CD4-positive, alpha-beta T cell (primary cell): ENCODE results near the gene C19orf47. TPM values are rescaled to one million over a fixed set of nuclear protein-coding genes. Genes with fewer than 3 reads are reported as not detected.

ENCODE experiments used
- ATAC-seq: fragments of 200-7000 bp; cut with Tn5 transposase; one replicate; pipeline ENCODE4 v1.10.0; 2022; ENCODE audit warnings: mild to moderate bottlenecking; ENCODE audit not compliant: poor library complexity
- CTCF ChIA-PET: fragments of 350-600 bp; sonication (Branson Sonifier 250); formaldehyde crosslinking; loops from one replicate; lab custom pipeline; 2021; ENCODE audit warnings: antibody characterized with exemption, inconsistent platforms; lab: Charles Lee
- POLR2A ChIA-PET: fragments of 350-600 bp; sonication (Branson Sonifier 250); formaldehyde crosslinking; loops from one replicate; lab custom pipeline; 2021; ENCODE audit warnings: antibody characterized with exemption, inconsistent platforms; lab: Charles Lee
- DNase-seq, 14 experiments: peaks; one replicate each; pipeline ENCODE4 v3.0.0-alpha.2; 2013 to 2020; ENCODE audit warnings: mixed read lengths in 2 of 14
- H3K27ac ChIP-seq, 2 donors: one replicate each; pipeline versions ENCODE4 v1.5.1 to v1.7.0; 2013; ENCODE audit warnings: low read length in 2 of 2, low read depth in 1 of 2, mild to moderate bottlenecking in 1 of 2
- H3K27me3 ChIP-seq, 2 experiments: 1 replicate in 1 of 2; 2 replicates in 1 of 2; pipeline versions ENCODE4 v1.6.1 to v1.7.0; 2013; ENCODE audit warnings: low read length in 2 of 2, control low read depth in 1 of 2, mild to moderate bottlenecking in 1 of 2, moderate library complexity in 1 of 2; ENCODE audit not compliant: insufficient read depth in 2 of 2, control insufficient read depth in 1 of 2
- H3K36me3 ChIP-seq: one replicate; pipeline ENCODE4 v1.6.1; 2013; ENCODE audit warnings: low read length, control low read depth; ENCODE audit not compliant: insufficient read depth
- H3K4me1 ChIP-seq: one replicate; pipeline ENCODE4 v1.6.1; 2013; ENCODE audit warnings: low read length, control low read depth; ENCODE audit not compliant: insufficient read depth
- H3K4me3 ChIP-seq: one replicate; pipeline ENCODE4 v1.5.1; 2013; ENCODE audit warnings: mild to moderate bottlenecking, low read length, moderate library complexity
- H3K9me3 ChIP-seq, 2 experiments: 1 replicate in 1 of 2; 2 replicates in 1 of 2; pipeline versions ENCODE4 v1.6.1 to v1.7.0; 2013; ENCODE audit warnings: low read length in 2 of 2, mild to moderate bottlenecking in 2 of 2, control low read depth in 1 of 2, moderate library complexity in 1 of 2; ENCODE audit not compliant: control insufficient read depth in 1 of 2, insufficient read depth in 1 of 2
- H3K27ac Mint-ChIP-seq: one replicate; pipeline ENCODE4 v1.8.0; 2020; ENCODE audit warnings: mixed read lengths
- H3K27me3 Mint-ChIP-seq: one replicate; pipeline ENCODE4 v1.8.0; 2021; ENCODE audit warnings: mixed read lengths
- H3K36me3 Mint-ChIP-seq: one replicate; pipeline ENCODE4 v1.8.0; 2021; ENCODE audit warnings: low read depth, mixed read lengths
- H3K4me1 Mint-ChIP-seq: one replicate; pipeline ENCODE4 v1.8.0; 2021; ENCODE audit warnings: low read depth, mixed read lengths
- H3K4me3 Mint-ChIP-seq: one replicate; pipeline ENCODE4 v1.8.0; 2020; ENCODE audit warnings: mild to moderate bottlenecking, mixed read lengths
- H3K9me3 Mint-ChIP-seq: one replicate; pipeline ENCODE4 v1.8.0; 2020; ENCODE audit warnings: mixed read lengths
- intact Hi-C, 2 experiments: fragments of 100-400 bp; cut with DNase I in 1 of 2; cut with micrococcal nuclease in 1 of 2; formaldehyde crosslinking; loops; one replicate each; pipeline versions ENCODE4 v1.15.1 to v1.9.0; 2023 to 2025; cut with DNase I, micrococcal nuclease
- total RNA-seq, 174 experiments: library from RNA in 2 of 174; stranded (reverse) in 2 of 174; gene quantifications; one replicate each; pipeline ENCODE4 v1.2.3 and lab custom pipeline; 2021 to 2026
- TF ChIP-seq, protein P1 (sequence below): fragments of 200-600 bp; IDR thresholded peaks from one replicate; pipeline ENCODE4 v1.8.0; 2022; ENCODE audit warnings: antibody characterized with exemption, mild to moderate bottlenecking

Gene C19orf47
- total RNA-seq, 2 experiments from 2014 or later = 10.1 to 11.2 TPM

DNA sequence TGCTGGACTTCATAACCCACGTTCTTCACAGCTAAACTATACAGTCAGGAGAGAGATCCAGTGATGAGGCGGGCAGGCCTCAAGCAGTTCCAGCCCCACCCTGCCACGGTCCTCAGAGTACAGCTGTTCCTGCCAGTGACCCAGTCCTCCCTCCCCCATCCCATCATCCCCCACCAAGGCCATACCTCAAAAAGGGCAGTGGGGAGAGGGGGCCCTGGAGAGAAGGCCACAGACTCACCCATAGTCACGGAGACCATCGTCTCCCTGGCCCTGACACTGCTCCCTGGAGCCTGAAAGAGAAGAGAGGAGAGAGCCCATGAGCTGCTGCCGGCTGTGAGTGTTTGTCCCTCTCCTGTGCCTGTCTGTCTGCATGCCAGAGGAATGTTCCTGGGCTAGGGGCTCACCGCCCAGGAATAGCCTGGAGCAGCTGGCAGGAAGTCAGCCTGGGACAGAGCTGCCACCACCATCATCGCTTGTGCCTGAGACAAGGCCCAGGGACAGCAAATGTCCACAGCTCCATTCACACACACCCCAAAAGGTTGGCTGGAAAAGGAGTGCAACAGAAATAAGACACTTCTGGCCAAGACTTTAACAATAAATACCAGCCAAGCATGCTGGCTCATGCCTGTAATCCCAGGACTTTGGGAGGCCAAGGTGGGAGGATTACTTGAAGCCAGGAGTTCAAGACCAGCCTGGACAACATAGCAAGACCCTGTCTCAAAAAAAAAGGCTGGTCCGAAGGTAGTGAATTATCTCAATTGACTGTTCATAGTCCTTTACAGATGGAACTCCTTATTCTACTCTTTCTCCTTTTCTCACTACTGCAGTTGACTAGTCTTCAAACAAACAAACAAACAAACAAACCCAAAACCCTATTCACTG, 6.4 kb downstream of the C19orf47 start:
- no peak overlapping the region for H3K27ac ChIP-seq
- H3K36me3 Mint-ChIP-seq = peaks cover 32% of the 10 kb centered on the region
- no peaks in the 10 kb centered on the region for H3K27me3 ChIP-seq
- peaks cover 2% of the 10 kb centered on the region for H3K4me1 ChIP-seq
- no peak overlapping the region for H3K4me3 Mint-ChIP-seq
- POLR2A ChIA-PET = no interaction called here
- no peaks in the 10 kb centered on the region for H3K9me3 ChIP-seq
- no peak for ATAC-seq
- no peak overlapping the region for H3K4me3 ChIP-seq
- no peaks in the 10 kb centered on the region for H3K27me3 Mint-ChIP-seq
- no peak for DNase-seq
- H3K36me3 ChIP-seq = peaks cover 15% of the 10 kb centered on the region
- H3K4me1 Mint-ChIP-seq = peaks cover 20% of the 10 kb centered on the region
- TF ChIP-seq, protein P1, sequence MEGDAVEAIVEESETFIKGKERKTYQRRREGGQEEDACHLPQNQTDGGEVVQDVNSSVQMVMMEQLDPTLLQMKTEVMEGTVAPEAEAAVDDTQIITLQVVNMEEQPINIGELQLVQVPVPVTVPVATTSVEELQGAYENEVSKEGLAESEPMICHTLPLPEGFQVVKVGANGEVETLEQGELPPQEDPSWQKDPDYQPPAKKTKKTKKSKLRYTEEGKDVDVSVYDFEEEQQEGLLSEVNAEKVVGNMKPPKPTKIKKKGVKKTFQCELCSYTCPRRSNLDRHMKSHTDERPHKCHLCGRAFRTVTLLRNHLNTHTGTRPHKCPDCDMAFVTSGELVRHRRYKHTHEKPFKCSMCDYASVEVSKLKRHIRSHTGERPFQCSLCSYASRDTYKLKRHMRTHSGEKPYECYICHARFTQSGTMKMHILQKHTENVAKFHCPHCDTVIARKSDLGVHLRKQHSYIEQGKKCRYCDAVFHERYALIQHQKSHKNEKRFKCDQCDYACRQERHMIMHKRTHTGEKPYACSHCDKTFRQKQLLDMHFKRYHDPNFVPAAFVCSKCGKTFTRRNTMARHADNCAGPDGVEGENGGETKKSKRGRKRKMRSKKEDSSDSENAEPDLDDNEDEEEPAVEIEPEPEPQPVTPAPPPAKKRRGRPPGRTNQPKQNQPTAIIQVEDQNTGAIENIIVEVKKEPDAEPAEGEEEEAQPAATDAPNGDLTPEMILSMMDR = no peak
- H3K9me3 Mint-ChIP-seq = no peaks in the 10 kb centered on the region
- H3K27ac Mint-ChIP-seq = no peak overlapping the region
- CTCF ChIA-PET = no interaction called here
- intact Hi-C loops = loop anchor here in 1 of 2 experiments (10.0 kb wide), 2 partner anchors 1093 to 1983 kb away; partner anchors contain the start of genes DMAC2 and MEGF8

- intact Hi-C loops = no loop called here
- DNase-seq (no peak), ATAC-seq (no peak)
- H3K4me1 ChIP-seq = peaks cover 2% of the 10 kb centered on the region
- no peak overlapping the region for H3K27ac ChIP-seq
- no peaks in the 10 kb centered on the region for H3K9me3 Mint-ChIP-seq
- no peaks in the 10 kb centered on the region for H3K27me3 ChIP-seq
- H3K27ac Mint-ChIP-seq = no peak overlapping the region
- no peaks in the 10 kb centered on the region for H3K9me3 ChIP-seq
- TF ChIP-seq, protein P1 = no peak
- H3K4me3 Mint-ChIP-seq = no peak overlapping the region
- CTCF ChIA-PET = no interaction called here
- POLR2A ChIA-PET = no interaction called here
- peaks cover 12% of the 10 kb centered on the region for H3K4me1 Mint-ChIP-seq
- H3K36me3 ChIP-seq = peaks cover 34% of the 10 kb centered on the region
- no peaks in the 10 kb centered on the region for H3K27me3 Mint-ChIP-seq
- no peak overlapping the region for H3K4me3 ChIP-seq
- H3K36me3 Mint-ChIP-seq = peaks cover 53% of the 10 kb centered on the region
Observed at GRCh38 chr19:40339018-40339728, 9.0 kb downstream of the C19orf47 start.

GRCh38 chr19:40337594-40337993, 10.6 kb downstream of the C19orf47 start:
- Mint-ChIP-seq H3K9me3 (no peaks in the 10 kb centered on the region), H3K4me1 (peaks cover 5% of the 10 kb centered on the region), H3K36me3 (peaks cover 60% of the 10 kb centered on the region), H3K27ac (no peak overlapping the region), H3K4me3 (no peak overlapping the region), H3K27me3 (no peaks in the 10 kb centered on the region)
- Histone ChIP-seq H3K4me1 (peaks cover under 1% of the 10 kb centered on the region), H3K4me3 (no peak overlapping the region), H3K36me3 (peaks cover 46% of the 10 kb centered on the region), H3K9me3 (no peaks in the 10 kb centered on the region), H3K27ac (no peak overlapping the region), H3K27me3 (no peaks in the 10 kb centered on the region)
- ChIA-PET CTCF (no interaction called here), POLR2A (no interaction called here)
- no peak for ATAC-seq
- no peak for DNase-seq
- intact Hi-C loops = no loop called here
- TF ChIP-seq, protein P1 = no peak
